ENCODE data around the gene F13A1. TPM values are rescaled to one million over a fixed set of nuclear protein-coding genes. Genes with fewer than 3 reads are reported as not detected.

Gene F13A1
- total RNA-seq, 1 donor from 2014 or later: 91.9 TPM

DNA sequence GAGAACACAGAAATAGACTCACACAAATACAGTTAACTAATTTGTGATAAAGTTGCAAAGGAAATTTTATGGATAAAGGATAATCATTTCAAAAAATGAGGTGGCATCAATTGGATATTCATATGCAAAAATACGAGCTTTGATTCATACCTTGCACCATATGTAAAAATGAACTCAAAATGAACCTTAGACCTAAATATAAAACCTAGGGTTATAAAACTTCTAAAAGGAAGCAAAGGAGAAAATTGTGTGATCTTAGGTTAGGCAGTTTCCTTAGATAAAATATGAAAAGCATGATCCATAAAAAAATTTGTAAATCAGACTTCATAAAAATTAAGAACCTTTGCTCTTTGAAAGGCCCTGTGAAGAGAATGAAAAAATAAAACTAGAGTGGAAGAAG is 85.5 kb downstream of the F13A1 start:
- Histone ChIP-seq H3K27ac (no peak overlapping the region), H3K4me3 (no peak overlapping the region), H3K4me1 (no peaks in the 10 kb centered on the region), H3K9me3 (no peaks in the 10 kb centered on the region), H3K27me3 (no peaks in the 10 kb centered on the region), H3K36me3 (no peaks in the 10 kb centered on the region)
- TF ChIP-seq, protein P1, sequence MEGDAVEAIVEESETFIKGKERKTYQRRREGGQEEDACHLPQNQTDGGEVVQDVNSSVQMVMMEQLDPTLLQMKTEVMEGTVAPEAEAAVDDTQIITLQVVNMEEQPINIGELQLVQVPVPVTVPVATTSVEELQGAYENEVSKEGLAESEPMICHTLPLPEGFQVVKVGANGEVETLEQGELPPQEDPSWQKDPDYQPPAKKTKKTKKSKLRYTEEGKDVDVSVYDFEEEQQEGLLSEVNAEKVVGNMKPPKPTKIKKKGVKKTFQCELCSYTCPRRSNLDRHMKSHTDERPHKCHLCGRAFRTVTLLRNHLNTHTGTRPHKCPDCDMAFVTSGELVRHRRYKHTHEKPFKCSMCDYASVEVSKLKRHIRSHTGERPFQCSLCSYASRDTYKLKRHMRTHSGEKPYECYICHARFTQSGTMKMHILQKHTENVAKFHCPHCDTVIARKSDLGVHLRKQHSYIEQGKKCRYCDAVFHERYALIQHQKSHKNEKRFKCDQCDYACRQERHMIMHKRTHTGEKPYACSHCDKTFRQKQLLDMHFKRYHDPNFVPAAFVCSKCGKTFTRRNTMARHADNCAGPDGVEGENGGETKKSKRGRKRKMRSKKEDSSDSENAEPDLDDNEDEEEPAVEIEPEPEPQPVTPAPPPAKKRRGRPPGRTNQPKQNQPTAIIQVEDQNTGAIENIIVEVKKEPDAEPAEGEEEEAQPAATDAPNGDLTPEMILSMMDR (IDR thresholded peaks at IDR 0.05): no peak
- intact Hi-C loops (cut with DNase I): no loop called here
- no peak for DNase-seq (ENCODE audit: low spot score in 2 of 2)

DNA sequence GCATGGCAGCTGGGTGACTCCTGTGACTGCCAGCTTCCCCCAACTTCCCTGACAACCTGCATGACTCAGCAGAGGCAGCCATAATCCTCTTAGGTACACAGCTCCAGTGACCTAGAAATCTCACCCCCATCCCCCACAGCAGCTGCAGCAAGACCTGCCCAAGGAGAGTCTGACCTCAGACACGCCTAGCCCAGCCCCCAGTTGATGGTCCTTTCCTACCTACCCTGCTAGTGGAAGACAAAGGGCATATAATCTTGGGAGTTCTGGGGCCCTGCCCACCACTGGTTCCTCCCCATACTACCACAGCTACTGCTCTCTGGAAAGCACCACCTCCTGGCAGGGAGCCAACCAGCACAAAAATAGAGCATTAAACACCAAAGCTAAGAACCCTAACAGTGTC is 90.2 kb downstream of the F13A1 start:
- Histone ChIP-seq H3K4me1 (no peaks in the 10 kb centered on the region), H3K36me3 (no peaks in the 10 kb centered on the region), H3K4me3 (no peak overlapping the region), H3K27ac (no peak overlapping the region), H3K9me3 (no peaks in the 10 kb centered on the region), H3K27me3 (no peaks in the 10 kb centered on the region)
- TF ChIP-seq, protein P1 (IDR thresholded peaks at IDR 0.05): no peak
- intact Hi-C loops (cut with DNase I): no loop called here
- DNase-seq (ENCODE audit: low spot score in 2 of 2): no peak

DNA sequence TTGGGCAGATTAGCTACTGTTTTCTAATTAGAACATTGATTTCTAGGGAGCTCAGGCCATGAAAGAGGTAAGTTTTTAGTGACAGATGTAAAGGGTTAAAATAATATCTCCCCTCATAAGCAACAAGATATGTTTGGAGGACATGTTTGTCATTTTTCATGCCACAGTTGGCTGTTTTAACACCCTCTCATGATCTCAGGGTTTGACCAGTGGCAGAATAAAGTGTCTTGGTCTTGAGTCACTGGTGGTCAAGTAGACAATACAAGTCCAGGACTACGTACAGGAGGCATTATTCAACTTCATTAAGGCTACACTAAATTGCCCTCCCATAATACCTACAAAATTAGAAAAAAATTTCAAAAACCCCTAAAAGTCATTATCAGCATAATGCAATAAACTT is 92.6 kb downstream of the F13A1 start:
- intact Hi-C loops (cut with DNase I): no loop called here
- Histone ChIP-seq H3K9me3 (no peaks in the 10 kb centered on the region), H3K27ac (no peak overlapping the region), H3K27me3 (no peaks in the 10 kb centered on the region), H3K4me1 (no peaks in the 10 kb centered on the region), H3K4me3 (no peak overlapping the region), H3K36me3 (no peaks in the 10 kb centered on the region)
- TF ChIP-seq, protein P1 (IDR thresholded peaks at IDR 0.05): no peak
- DNase-seq (ENCODE audit: low spot score in 2 of 2): no peak

DNA sequence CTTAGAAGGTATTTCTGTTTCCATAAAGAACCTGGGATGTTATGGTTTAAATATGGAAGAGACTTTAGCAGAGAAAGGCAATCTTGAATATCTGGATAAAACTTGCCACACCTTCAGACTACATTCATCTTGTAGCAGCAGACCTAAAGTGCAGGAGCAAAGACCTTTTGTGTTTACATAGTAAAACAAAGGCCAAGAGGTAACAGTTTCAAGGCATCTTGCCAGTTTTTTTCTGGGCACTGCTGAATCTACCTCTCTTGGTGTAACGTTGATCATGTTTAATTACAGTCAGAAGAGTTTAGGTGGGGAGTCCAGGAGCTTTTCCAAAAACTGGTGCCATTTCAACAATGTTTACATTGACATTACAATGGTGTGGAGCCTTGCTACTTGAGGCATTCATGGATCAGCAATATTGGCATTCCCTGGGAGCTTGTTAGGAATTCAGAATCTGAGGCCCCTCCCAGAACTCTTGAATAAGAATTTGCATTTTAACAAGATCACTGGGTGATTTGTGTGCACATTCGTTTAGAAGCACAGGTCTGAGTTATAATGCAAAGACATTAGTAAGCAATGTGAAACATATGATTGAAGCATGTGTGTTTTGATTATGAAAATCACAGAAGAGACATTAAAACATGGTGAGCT is 94.5 kb downstream of the F13A1 start:
- no peaks in the 10 kb centered on the region for H3K36me3 ChIP-seq
- intact Hi-C loops (cut with DNase I): no loop called here
- no peaks in the 10 kb centered on the region for H3K4me1 ChIP-seq
- no peak for DNase-seq (ENCODE audit: low spot score in 2 of 2)
- TF ChIP-seq, protein P1 (IDR thresholded peaks at IDR 0.05): no peak
- no peaks in the 10 kb centered on the region for H3K27me3 ChIP-seq
- no peak overlapping the region for H3K4me3 ChIP-seq
- no peak overlapping the region for H3K27ac ChIP-seq
- no peaks in the 10 kb centered on the region for H3K9me3 ChIP-seq

DNA sequence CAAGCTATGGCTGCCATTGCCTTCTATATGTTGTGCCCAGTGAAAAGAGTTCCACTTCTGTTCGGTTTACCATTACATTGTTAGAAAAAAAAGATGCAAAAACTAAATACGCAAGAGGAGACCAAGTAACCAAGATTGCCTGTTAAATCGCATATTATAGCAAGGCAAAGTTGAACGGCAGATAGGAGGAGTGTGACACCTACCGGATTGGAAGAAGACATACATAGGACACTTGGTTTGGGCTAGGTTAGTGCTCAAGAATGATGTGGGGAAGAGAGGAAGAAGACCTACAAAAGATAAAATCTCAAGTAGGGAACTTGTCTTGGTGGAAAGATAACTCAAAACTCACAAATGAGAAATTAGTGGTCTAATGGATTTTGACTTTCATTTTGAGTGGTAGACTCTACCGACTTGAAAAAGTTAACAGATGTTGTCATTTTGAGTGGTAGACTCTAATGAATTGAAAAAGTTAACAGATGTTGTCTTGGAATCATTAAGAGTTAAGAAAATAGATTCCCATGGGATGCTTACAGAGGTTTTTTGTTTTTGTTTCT is 95.5 kb downstream of the F13A1 start:
- H3K36me3 ChIP-seq: no peaks in the 10 kb centered on the region
- H3K9me3 ChIP-seq: no peaks in the 10 kb centered on the region
- no peaks in the 10 kb centered on the region for H3K27me3 ChIP-seq
- H3K27ac ChIP-seq: no peak overlapping the region
- no peak overlapping the region for H3K4me3 ChIP-seq
- intact Hi-C loops (cut with DNase I): no loop called here
- TF ChIP-seq, protein P1 (IDR thresholded peaks at IDR 0.05): no peak
- no peaks in the 10 kb centered on the region for H3K4me1 ChIP-seq
- no peak for DNase-seq (ENCODE audit: low spot score in 2 of 2)
